WTC11 (cell line): ENCODE data around the gene COA1. TPM values are rescaled to one million over a fixed set of nuclear protein-coding genes. Genes with fewer than 3 reads are reported as not detected.

Experiments used
- ATAC-seq: fragments of 200-7000 bp; cut with Tn5 transposase; 2 replicates; pipeline ENCODE4 v1.10.0; 2021; ENCODE audit warnings: mild to moderate bottlenecking, moderate library complexity
- CTCF ChIA-PET: fragments of 300-600 bp; sonication (Branson Sonifier 250); formaldehyde crosslinking; loops from one replicate; lab custom pipeline; 2021; ENCODE audit warnings: antibody characterized with exemption; lab: Charles Lee
- POLR2A ChIA-PET: fragments of 350-600 bp; sonication (Branson Sonifier 250); formaldehyde crosslinking; loops from one replicate; lab custom pipeline; 2021; ENCODE audit warnings: antibody characterized with exemption; lab: Charles Lee
- DNase-seq: peaks from one replicate; pipeline ENCODE4 v3.0.0; 2021; ENCODE audit warnings: low spot score
- H3K27ac Mint-ChIP-seq: 2 replicates; pipeline ENCODE4 v1.8.0; 2021; ENCODE audit warnings: mixed read lengths
- H3K27me3 Mint-ChIP-seq: 2 replicates; pipeline ENCODE4 v1.8.0; 2021; ENCODE audit warnings: low read depth, mild to moderate bottlenecking, moderate library complexity, mixed read lengths
- H3K36me3 Mint-ChIP-seq: 2 replicates; pipeline ENCODE4 v1.8.0; 2021; ENCODE audit warnings: mixed read lengths
- H3K4me1 Mint-ChIP-seq: 2 replicates; pipeline ENCODE4 v1.8.0; 2022; ENCODE audit warnings: mixed read lengths
- H3K4me3 Mint-ChIP-seq: 2 replicates; pipeline ENCODE4 v1.8.0; 2021; ENCODE audit warnings: mild to moderate bottlenecking, moderate library complexity, mixed read lengths
- H3K9me3 Mint-ChIP-seq: 2 replicates; pipeline ENCODE4 v1.8.0; 2021; ENCODE audit warnings: mixed read lengths
- CREB1 ChIP-seq: sonication (generic); formaldehyde crosslinking; IDR thresholded peaks from 2 replicates; pipeline ENCODE4 v1.8.0; 2023; ENCODE audit warnings: mild to moderate bottlenecking, missing genetic modification reagents
- ELF4 ChIP-seq: sonication (generic); formaldehyde crosslinking; IDR thresholded peaks from 2 replicates; pipeline ENCODE4 v1.8.1; 2022; ENCODE audit warnings: low read depth, mild to moderate bottlenecking, moderate library complexity, missing genetic modification reagents
- EMX1 ChIP-seq: fragments of 250-450 bp; sonication (Bioruptor Pico); IDR thresholded peaks from 2 replicates; pipeline ENCODE4 v1.8.0; 2021; ENCODE audit warnings: mild to moderate bottlenecking
- ESRRA ChIP-seq: sonication (generic); formaldehyde crosslinking; IDR thresholded peaks from 2 replicates; pipeline ENCODE4 v1.8.1; 2022; ENCODE audit warnings: mild to moderate bottlenecking, missing genetic modification reagents, borderline replicate concordance
- FOXK1 ChIP-seq: sonication (generic); formaldehyde crosslinking; IDR thresholded peaks from 2 replicates; pipeline ENCODE4 v1.8.0; 2022; ENCODE audit warnings: mild to moderate bottlenecking, moderate library complexity, missing genetic modification reagents
- NFYB ChIP-seq: sonication (generic); formaldehyde crosslinking; conservative IDR thresholded peaks from 2 replicates; pipeline ENCODE4 v1.8.0; 2022; ENCODE audit warnings: low read depth, missing genetic modification reagents
- NR1H2 ChIP-seq: sonication (generic); formaldehyde crosslinking; IDR thresholded peaks from 2 replicates; pipeline ENCODE4 v1.9.0; 2021; ENCODE audit warnings: mild to moderate bottlenecking, moderate library complexity, missing genetic modification reagents
- SMAD3 ChIP-seq: sonication (generic); formaldehyde crosslinking; IDR thresholded peaks from 2 replicates; pipeline ENCODE4 v1.8.0; 2022; ENCODE audit warnings: missing genetic modification reagents, mild to moderate bottlenecking, borderline replicate concordance
- SMAD4 ChIP-seq: sonication (generic); formaldehyde crosslinking; IDR thresholded peaks from 2 replicates; pipeline ENCODE4 v1.8.0; 2022; ENCODE audit warnings: mild to moderate bottlenecking, missing genetic modification reagents
- TEAD1 ChIP-seq: sonication (generic); formaldehyde crosslinking; IDR thresholded peaks from 2 replicates; pipeline ENCODE4 v1.8.0; 2022; ENCODE audit warnings: mild to moderate bottlenecking, missing genetic modification reagents
- ZBTB21 ChIP-seq: sonication (generic); formaldehyde crosslinking; IDR thresholded peaks from 2 replicates; pipeline ENCODE4 v1.8.1; 2023; ENCODE audit warnings: mild to moderate bottlenecking, missing genetic modification reagents, borderline replicate concordance
- ZNF396 ChIP-seq: fragments of 250-450 bp; sonication (Bioruptor Pico); IDR thresholded peaks from 2 replicates; pipeline ENCODE4 v1.8.0; 2021; ENCODE audit warnings: mild to moderate bottlenecking, moderate library complexity, borderline replicate concordance
- ZNF423 ChIP-seq: fragments of 250-450 bp; sonication (Bioruptor Pico); IDR thresholded peaks from 2 replicates; pipeline ENCODE4 v2.1.2; 2022; ENCODE audit warnings: mild to moderate bottlenecking, moderate library complexity
- ZNF671 ChIP-seq: fragments of 250-450 bp; sonication (Bioruptor Pico); IDR thresholded peaks from 2 replicates; pipeline ENCODE4 v1.8.0; 2021; ENCODE audit warnings: mild to moderate bottlenecking
- total RNA-seq: library from RNA; stranded (reverse); gene quantifications from 3 replicates; pipeline ENCODE4 v1.2.3, GENCODE V29; 2021
- TF ChIP-seq, protein P1 (sequence below): sonication (generic); formaldehyde crosslinking; IDR thresholded peaks from 2 replicates; pipeline ENCODE4 v1.8.0; 2022; ENCODE audit warnings: mild to moderate bottlenecking, missing genetic modification reagents
- TF ChIP-seq, protein P2 (sequence below): sonication (generic); formaldehyde crosslinking; IDR thresholded peaks from 2 replicates; pipeline ENCODE4 v1.8.1; 2022; ENCODE audit warnings: mild to moderate bottlenecking, moderate library complexity, missing genetic modification reagents
- TF ChIP-seq, protein P3 (sequence below): sonication (generic); formaldehyde crosslinking; IDR thresholded peaks from 2 replicates; pipeline ENCODE4 v1.8.1; 2023; ENCODE audit warnings: mild to moderate bottlenecking, moderate library complexity, missing genetic modification reagents
- TF ChIP-seq, protein P4 (sequence below): fragments of 250-450 bp; sonication (Bioruptor Pico); IDR thresholded peaks from 2 replicates; pipeline ENCODE4 v1.9.0; 2021; ENCODE audit warnings: moderate library complexity, mild to moderate bottlenecking, inconsistent platforms, borderline replicate concordance

COA1 gene
- total RNA-seq, 1 experiment from 2014 or later: 132 TPM

DNA sequence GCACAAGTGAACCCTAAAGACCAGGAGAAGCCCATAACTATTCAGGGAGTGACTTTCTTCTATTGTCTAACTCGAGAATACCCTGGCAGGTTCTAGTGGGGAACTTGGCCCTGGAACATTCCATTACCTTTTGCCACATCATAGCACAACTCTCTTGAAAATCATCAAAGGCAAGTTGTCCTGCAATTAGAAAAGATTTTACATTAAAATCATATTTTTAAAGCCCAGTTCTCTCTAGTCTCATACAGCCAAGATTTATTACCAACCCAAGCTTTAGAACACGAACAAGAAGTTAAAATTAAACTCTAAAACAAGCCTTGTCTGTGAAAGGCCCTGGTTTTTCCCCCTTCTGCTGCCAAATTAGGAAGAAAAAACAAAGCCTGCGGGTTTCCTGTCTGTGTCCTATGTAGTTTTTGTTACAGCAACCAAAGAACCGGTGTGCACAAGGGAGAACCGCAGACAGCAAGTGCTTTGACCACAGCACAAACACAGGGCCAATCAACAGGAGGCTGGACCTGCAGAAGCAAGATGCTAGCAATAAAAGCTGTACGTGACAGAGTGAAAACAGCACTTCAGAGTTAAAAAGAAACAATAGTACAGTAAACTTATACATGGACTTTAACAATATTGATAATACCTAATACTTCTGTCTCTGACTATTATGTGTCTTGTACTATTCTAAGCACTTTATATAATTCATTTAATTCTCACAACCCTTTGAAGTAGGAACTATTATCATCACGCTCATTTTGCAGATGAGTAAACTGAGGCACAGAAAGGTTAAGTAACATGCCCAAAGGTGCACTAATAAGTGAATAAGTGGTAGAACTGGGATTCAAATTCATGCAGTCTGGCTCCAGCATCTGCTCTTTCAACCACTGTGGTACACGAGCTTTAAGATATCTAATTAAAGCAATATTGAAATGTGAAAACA, 80.6 kb downstream of the COA1 start (continued):
- TF ChIP-seq, protein P1, sequence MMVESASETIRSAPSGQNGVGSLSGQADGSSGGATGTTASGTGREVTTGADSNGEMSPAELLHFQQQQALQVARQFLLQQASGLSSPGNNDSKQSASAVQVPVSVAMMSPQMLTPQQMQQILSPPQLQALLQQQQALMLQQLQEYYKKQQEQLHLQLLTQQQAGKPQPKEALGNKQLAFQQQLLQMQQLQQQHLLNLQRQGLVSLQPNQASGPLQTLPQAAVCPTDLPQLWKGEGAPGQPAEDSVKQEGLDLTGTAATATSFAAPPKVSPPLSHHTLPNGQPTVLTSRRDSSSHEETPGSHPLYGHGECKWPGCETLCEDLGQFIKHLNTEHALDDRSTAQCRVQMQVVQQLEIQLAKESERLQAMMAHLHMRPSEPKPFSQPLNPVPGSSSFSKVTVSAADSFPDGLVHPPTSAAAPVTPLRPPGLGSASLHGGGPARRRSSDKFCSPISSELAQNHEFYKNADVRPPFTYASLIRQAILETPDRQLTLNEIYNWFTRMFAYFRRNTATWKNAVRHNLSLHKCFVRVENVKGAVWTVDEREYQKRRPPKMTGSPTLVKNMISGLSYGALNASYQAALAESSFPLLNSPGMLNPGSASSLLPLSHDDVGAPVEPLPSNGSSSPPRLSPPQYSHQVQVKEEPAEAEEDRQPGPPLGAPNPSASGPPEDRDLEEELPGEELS: no peak
- TF ChIP-seq ZNF396 (CRISPR knock-in tag) (no peak), ZBTB21 (CRISPR knock-in tag) (no peak), SMAD3 (no peak)
- TF ChIP-seq, protein P2, sequence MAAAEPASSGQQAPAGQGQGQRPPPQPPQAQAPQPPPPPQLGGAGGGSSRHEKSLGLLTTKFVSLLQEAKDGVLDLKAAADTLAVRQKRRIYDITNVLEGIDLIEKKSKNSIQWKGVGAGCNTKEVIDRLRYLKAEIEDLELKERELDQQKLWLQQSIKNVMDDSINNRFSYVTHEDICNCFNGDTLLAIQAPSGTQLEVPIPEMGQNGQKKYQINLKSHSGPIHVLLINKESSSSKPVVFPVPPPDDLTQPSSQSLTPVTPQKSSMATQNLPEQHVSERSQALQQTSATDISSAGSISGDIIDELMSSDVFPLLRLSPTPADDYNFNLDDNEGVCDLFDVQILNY: no peak
- TF ChIP-seq, protein P3, sequence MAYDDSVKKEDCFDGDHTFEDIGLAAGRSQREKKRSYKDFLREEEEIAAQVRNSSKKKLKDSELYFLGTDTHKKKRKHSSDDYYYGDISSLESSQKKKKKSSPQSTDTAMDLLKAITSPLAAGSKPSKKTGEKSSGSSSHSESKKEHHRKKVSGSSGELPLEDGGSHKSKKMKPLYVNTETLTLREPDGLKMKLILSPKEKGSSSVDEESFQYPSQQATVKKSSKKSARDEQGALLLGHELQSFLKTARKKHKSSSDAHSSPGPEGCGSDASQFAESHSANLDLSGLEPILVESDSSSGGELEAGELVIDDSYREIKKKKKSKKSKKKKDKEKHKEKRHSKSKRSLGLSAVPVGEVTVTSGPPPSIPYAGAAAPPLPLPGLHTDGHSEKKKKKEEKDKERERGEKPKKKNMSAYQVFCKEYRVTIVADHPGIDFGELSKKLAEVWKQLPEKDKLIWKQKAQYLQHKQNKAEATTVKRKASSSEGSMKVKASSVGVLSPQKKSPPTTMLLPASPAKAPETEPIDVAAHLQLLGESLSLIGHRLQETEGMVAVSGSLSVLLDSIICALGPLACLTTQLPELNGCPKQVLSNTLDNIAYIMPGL (CRISPR knock-in tag): no peak

DNA sequence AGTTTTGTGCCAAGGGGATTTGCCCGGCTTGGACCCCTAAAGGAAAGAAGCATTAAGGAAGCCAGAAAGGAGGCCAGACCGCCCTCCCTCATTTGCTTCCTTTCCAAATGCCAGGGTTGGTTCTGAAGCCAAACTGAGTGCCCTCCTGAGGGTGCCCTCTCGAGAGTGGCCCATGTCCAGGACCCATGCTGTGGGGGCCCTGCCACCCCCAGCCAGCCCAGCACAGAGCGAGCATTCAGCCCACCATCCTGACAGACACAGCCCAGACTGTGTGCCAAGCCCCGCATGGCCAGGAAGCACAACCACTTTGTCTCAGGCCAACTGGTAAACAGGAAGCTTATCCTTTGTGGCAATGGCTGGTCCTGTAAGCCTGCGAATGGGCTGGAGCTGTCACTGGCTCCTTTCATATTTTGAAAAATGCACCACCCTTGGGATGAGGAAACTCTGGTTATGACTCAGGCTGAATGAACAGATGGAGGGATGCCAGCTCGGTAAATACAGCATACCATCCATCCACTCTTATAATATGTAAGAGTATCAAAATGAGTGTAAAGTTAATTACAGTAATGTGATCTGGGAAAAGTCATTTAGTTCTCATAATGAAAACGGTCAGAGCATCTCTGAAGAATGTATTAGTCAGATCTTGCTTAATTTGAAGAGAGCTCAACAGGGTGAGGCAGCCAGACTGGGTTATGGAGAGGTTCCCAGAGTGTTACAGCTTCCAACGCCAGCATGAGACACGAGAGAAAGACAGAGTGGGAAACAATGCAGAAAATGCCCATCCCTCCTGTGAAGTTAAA, 81.5 kb downstream of the COA1 start:
- Mint-ChIP-seq H3K4me1 (peaks cover 73% of the 10 kb centered on the region), H3K36me3 (peaks cover 28% of the 10 kb centered on the region), H3K4me3 (no peak overlapping the region)

DNA sequence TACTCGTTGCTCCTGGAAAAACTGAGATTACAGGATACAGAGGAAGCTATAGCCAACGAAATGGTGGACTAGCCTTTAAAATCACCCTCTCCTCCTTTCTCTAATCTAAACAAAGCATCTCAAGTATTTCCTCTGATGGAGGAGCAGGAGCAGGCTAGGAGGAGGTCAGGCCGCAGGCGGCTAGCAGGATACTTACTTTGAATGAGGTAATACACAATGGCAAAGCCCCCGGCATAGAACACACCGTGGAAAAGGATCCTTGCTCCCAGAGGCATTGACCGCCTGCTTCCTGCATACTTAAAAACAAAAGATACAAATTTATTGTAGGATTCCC, 82.0 kb downstream of the COA1 start:
- ATAC-seq (peak; percentile 86), DNase-seq (peak; percentile 47)
- H3K36me3 Mint-ChIP-seq: peaks cover 30% of the 10 kb centered on the region
- TF ChIP-seq ZNF423: no peak
- no peak for TF ChIP-seq TEAD1 (CRISPR knock-in tag)
- no peak for TF ChIP-seq ZNF671
- TF ChIP-seq, protein P2: no peak
- TF ChIP-seq FOXK1 (CRISPR knock-in tag): no peak
- TF ChIP-seq ZNF396 (CRISPR knock-in tag): no peak
- TF ChIP-seq, all 79 proteins: peak for 0
- Mint-ChIP-seq H3K4me1 (peaks cover 70% of the 10 kb centered on the region), H3K9me3 (no peaks in the 10 kb centered on the region), H3K4me3 (peak overlapping the region; percentile 18), H3K27ac (peak overlapping the region; percentile 98), H3K27me3 (no peaks in the 10 kb centered on the region)
- ChIA-PET POLR2A (no interaction called here), CTCF (interaction anchor here (1.6 to 5.1 kb wide), 2 partner anchors 22 to 65 kb away, joined by 5 to 33 read pairs; partner anchors contain the start of gene STK17A)

More for the DNA sequence above, 81.5 kb downstream of the COA1 start:
- ChIA-PET POLR2A (no interaction called here), CTCF (interaction anchor here (1.0 to 5.1 kb wide), 3 partner anchors 21 to 190 kb away, joined by 3 to 33 read pairs (median 5); partner anchors contain the start of gene STK17A)
- ATAC-seq (peak; percentile 55), DNase-seq (no peak)
- Mint-ChIP-seq H3K27ac (peak overlapping the region; percentile 98), H3K9me3 (no peaks in the 10 kb centered on the region), H3K27me3 (no peaks in the 10 kb centered on the region)
- TF ChIP-seq, protein P4, sequence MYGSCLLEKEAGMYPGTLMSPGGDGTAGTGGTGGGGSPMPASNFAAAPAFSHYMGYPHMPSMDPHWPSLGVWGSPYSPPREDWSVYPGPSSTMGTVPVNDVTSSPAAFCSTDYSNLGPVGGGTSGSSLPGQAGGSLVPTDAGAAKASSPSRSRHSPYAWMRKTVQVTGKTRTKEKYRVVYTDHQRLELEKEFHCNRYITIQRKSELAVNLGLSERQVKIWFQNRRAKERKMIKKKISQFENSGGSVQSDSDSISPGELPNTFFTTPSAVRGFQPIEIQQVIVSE (CRISPR knock-in tag): no peak
- TF ChIP-seq NFYB (CRISPR knock-in tag): no peak
- TF ChIP-seq ESRRA (CRISPR knock-in tag): no peak
- no peak for TF ChIP-seq NR1H2 (CRISPR knock-in tag)
- TF ChIP-seq EMX1: no peak
- no peak for TF ChIP-seq CREB1
- TF ChIP-seq SMAD4 (CRISPR knock-in tag): no peak
- no peak for TF ChIP-seq SMAD3
- no peak for TF ChIP-seq ELF4
